ENCODE measurements around the gene TMED6.

GRCh38 chr16:69373019-69373418, 21.4 kb upstream of the TMED6 start:
- TF ChIP-seq POLR2A (IDR thresholded peaks at IDR 0.05; ENCODE audit: low read length) = no peak
- TF ChIP-seq GATA1 (IDR thresholded peaks at IDR 0.05; ENCODE audit: low read depth, low read length) = no peak
